ENCODE data around the gene MIAT. TPM values are rescaled to one million over a fixed set of nuclear protein-coding genes. Genes with fewer than 3 reads are reported as not detected.

The MIAT gene
- total and polyA plus RNA-seq, 2 of the 13 experiments (the other 11 are each of a cell fraction or from before 2014, with no cell fraction given) = 0.04 TPM; not detected in 1

DNA sequence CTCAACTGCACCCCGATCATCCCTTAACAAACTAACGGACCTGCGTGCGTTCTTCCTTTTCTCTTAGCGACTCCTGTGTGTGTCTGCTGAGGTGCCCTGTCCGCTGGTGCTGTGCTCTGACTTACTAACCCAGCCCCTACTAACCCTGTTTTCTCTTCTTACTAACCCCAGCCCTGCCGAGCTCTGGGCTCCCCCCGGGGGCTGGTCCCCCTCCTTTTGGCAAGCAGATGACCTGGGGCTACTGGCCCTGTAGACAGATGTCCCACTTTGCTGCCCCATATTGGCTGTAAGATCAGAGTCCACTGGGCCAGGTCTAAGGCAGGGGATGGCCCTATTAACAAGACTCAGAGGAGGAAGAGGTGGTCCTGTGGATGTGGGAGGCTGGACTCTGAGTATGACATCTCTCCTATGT lies 14.7 kb downstream of the MIAT start:
- peaks cover 0 to 8% of the 10 kb centered on the region in 2 experiments; a peak in 1 of 5 replicates for H3K27me3 ChIP-seq (ENCODE audit: control insufficient read depth in 1 of 2, insufficient read depth in 2 of 2, low read length in 2 of 2)
- intact Hi-C loops (cut with micrococcal nuclease; ENCODE audit: unreplicated experiment) = no loop called here
- H3K4me3 ChIP-seq (replicated peaks in 1 of 3; ENCODE audit: insufficient read depth in 1 of 3, low read depth in 2 of 3, low read length in 3 of 3) = peak overlapping the region in 2 of 3 experiments; percentile 52 to 71; a peak in 2 of 6 replicates
- POLR2A ChIA-PET = no interaction called here
- BruUV-seq (replicated peaks) = no TSS peak
- FAIRE-seq = no peak
- CTCF ChIA-PET (ENCODE audit: low intra/inter-chr PET ratio, low total read pairs) = no interaction called here
- no peaks in the 10 kb centered on the region for H3K79me2 ChIP-seq (ENCODE audit: insufficient read depth, low read length)
- no peak for TF ChIP-seq CHD4 (IDR thresholded peaks at IDR 0.05; ENCODE audit: borderline replicate concordance, low read length)
- H3K36me3 ChIP-seq (replicated peaks in 1 of 2; ENCODE audit: control insufficient read depth in 1 of 2, insufficient read depth in 2 of 2, low read length in 2 of 2) = no peaks in the 10 kb centered on the region
- peaks cover 14% of the 10 kb centered on the region for H3K4me1 ChIP-seq (ENCODE audit: insufficient read depth, low read length)
- peak overlapping the region; percentile 80; the same call in 1 of the 2 replicates for H3K4me2 ChIP-seq (ENCODE audit: low read depth, low read length)
- in situ Hi-C loops (cut with HindIII; ENCODE audit: extremely low pct_ligation_motif_present, low pct_unique_long_range_greater_than_20kb) = no loop called here
- WGBS (ENCODE audit: low lambda C conversion rate) = 71% methylated on average over 8 of the region's 8 CpGs
- no peak for DNase-seq (ENCODE audit: low spot score)
- no peak overlapping the region for H2AFZ ChIP-seq (ENCODE audit: low read length)
- H3K9ac ChIP-seq (ENCODE audit: insufficient read depth, low read depth, low read length) = no peak overlapping the region
- peaks cover 17% of the 10 kb centered on the region for H3K9me3 ChIP-seq (ENCODE audit: low read length)
- ATAC-seq = no peak
- no peak overlapping the region for H3K27ac ChIP-seq (ENCODE audit: extremely low read length, insufficient read depth, low read length)
- H4K20me1 ChIP-seq (ENCODE audit: insufficient read depth, low read length) = no peaks in the 10 kb centered on the region

DNA sequence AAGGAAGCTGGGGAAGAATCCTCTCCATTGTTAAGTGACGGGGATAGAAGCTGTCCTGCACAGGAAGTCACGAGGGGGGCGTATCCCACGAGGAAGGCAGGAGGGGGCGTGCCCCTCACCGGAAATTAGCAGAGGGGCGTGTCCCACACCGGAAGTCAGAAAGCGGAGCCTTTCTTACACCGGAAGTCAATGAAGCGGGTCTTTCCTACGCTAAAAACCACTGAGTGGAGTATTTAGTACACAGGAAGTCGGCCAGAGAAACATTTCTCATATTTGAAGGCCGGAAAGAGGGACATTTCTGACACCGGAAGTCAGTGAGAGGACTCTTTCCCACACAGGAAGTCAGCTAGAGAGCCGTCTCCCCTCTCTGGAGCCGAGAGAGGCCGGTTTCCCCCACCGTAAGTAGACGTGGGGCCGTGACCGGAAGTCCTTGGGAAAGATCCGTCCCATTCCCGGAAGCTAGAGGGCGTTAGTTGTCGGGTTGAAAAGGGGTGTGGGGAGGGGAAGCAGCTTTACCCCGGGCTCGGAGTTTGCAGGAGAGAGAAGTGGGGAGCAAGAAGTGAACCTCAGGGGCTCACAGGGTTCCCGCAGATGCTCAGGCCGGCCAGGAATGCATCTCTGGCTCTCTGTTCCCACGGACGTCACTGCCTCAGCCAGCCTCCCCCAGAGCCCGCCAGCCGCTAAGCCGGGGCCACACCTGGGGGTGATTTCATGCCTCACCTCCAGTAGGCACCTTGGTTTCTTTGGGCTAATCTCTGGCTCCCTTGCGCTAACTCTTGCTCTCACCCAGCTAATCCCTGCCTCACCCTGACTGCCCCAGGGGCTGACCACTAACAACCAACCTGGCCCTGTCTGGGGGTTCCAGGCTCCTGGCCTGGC lies 15.4 kb downstream of the MIAT start:
- no peaks in the 10 kb centered on the region for H3K36me3 ChIP-seq (replicated peaks in 1 of 2; ENCODE audit: control insufficient read depth in 1 of 2, insufficient read depth in 2 of 2, low read length in 2 of 2)
- in situ Hi-C loops (cut with HindIII; ENCODE audit: extremely low pct_ligation_motif_present, low pct_unique_long_range_greater_than_20kb) (no loop called here), intact Hi-C loops (cut with micrococcal nuclease; ENCODE audit: unreplicated experiment) (no loop called here)
- peaks cover 0 to 7% of the 10 kb centered on the region in 2 experiments; a peak in 1 of 5 replicates for H3K27me3 ChIP-seq (ENCODE audit: control insufficient read depth in 1 of 2, insufficient read depth in 2 of 2, low read length in 2 of 2)
- no peaks in the 10 kb centered on the region for H3K79me2 ChIP-seq (ENCODE audit: insufficient read depth, low read length)
- H3K9me3 ChIP-seq (ENCODE audit: low read length) = peaks cover 17% of the 10 kb centered on the region
- H3K4me1 ChIP-seq (ENCODE audit: insufficient read depth, low read length) = peaks cover 14% of the 10 kb centered on the region
- ATAC-seq (peak; percentile 66), FAIRE-seq (no peak), DNase-seq (ENCODE audit: low spot score) (peak; percentile 62)
- ChIA-PET POLR2A (no interaction called here), CTCF (ENCODE audit: low intra/inter-chr PET ratio, low total read pairs) (no interaction called here)
- BruUV-seq (replicated peaks) = TSS peak; percentile 67
- peak overlapping the region; percentile 86 for H2AFZ ChIP-seq (ENCODE audit: low read length)
- no peaks in the 10 kb centered on the region for H4K20me1 ChIP-seq (ENCODE audit: insufficient read depth, low read length)
- peak overlapping the region; percentile 80 for H3K4me2 ChIP-seq (ENCODE audit: low read depth, low read length)
- peak overlapping the region; percentile 45; the same call in 1 of the 2 replicates for H3K9ac ChIP-seq (ENCODE audit: insufficient read depth, low read depth, low read length)
- H3K4me3 ChIP-seq (replicated peaks in 1 of 3; ENCODE audit: insufficient read depth in 1 of 3, low read depth in 2 of 3, low read length in 3 of 3) = peak overlapping the region; percentile 43 to 71 (median 52)
- WGBS (ENCODE audit: low lambda C conversion rate) = 15% methylated on average over 23 of the region's 36 CpGs
- peak overlapping the region; percentile 40 for H3K27ac ChIP-seq (ENCODE audit: extremely low read length, insufficient read depth, low read length)
- TF ChIP-seq EHMT2 (IDR thresholded peaks at IDR 0.05; ENCODE audit: borderline replicate concordance, low read depth, low read length) (peak; percentile 82; the same call in 1 of the 2 replicates), ZNF225 (CRISPR knock-in tag; IDR thresholded peaks at IDR 0.05) (no peak)
- TF ChIP-seq, protein P1, sequence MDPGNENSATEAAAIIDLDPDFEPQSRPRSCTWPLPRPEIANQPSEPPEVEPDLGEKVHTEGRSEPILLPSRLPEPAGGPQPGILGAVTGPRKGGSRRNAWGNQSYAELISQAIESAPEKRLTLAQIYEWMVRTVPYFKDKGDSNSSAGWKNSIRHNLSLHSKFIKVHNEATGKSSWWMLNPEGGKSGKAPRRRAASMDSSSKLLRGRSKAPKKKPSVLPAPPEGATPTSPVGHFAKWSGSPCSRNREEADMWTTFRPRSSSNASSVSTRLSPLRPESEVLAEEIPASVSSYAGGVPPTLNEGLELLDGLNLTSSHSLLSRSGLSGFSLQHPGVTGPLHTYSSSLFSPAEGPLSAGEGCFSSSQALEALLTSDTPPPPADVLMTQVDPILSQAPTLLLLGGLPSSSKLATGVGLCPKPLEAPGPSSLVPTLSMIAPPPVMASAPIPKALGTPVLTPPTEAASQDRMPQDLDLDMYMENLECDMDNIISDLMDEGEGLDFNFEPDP (CRISPR knock-in tag; conservative IDR thresholded peaks at IDR 0.05) = no peak
